HepG2 (cell line): ENCODE results near the gene SERPINA6. TPM values are rescaled to one million over a fixed set of nuclear protein-coding genes. Genes with fewer than 3 reads are reported as not detected.

Experiments used
- ATAD3A ChIP-seq: sonication (generic); formaldehyde crosslinking; IDR thresholded peaks from 2 replicates; pipeline ENCODE4 v1.4.0; 2020; ENCODE audit warnings: missing genetic modification reagents
- HDAC2 ChIP-seq: sonication (generic); formaldehyde crosslinking; IDR thresholded peaks from 2 replicates; pipeline ENCODE4 v1.4.0; 2020; ENCODE audit warnings: missing genetic modification reagents
- LBX2 ChIP-seq: sonication (generic); formaldehyde crosslinking; IDR thresholded peaks from 2 replicates; pipeline ENCODE4 v1.5.0; 2020; ENCODE audit warnings: missing genetic modification reagents, mild to moderate bottlenecking, borderline replicate concordance
- PAF1 ChIP-seq: IDR thresholded peaks from 2 replicates; pipeline ENCODE4 v1.6.1; 2016; ENCODE audit warnings: missing genetic modification reagents, missing compliant biosample characterization
- PHF20 ChIP-seq: sonication (generic); formaldehyde crosslinking; IDR thresholded peaks from 2 replicates; pipeline ENCODE4 v1.5.0; 2020; ENCODE audit warnings: mild to moderate bottlenecking, missing genetic modification reagents
- REXO4 ChIP-seq: sonication (generic); formaldehyde crosslinking; IDR thresholded peaks from 2 replicates; pipeline ENCODE4 v1.8.0; 2022; ENCODE audit warnings: missing genetic modification reagents, mild to moderate bottlenecking, borderline replicate concordance
- SSRP1 ChIP-seq: IDR thresholded peaks from 2 replicates; pipeline ENCODE4 v1.6.1; 2016; ENCODE audit warnings: control low read depth
- ZNF331 ChIP-seq: sonication (generic); formaldehyde crosslinking; IDR thresholded peaks from 2 replicates; pipeline ENCODE4 v1.4.0; 2020; ENCODE audit warnings: missing genetic modification reagents
- polyA plus RNA-seq, 8 experiments: library from polyadenylated mRNA; depleted of rRNA in 3 of 8; stranded (reverse) in 7 of 8; unstranded in 1 of 8; fragments of >200 nt; fragmentation: Illumina TruSeq in 4 of 8; extraction: Trizol in 4 of 8; gene quantifications; 2 replicates each; pipeline versions ENCODE4 v1.2.1 to v1.2.3, GENCODE V29; 2011 to 2016; ENCODE audit warnings: low read depth in 4 of 8, missing spikeins in 1 of 8, mixed read lengths in 1 of 8; ENCODE audit not compliant: insufficient read depth in 1 of 8
- total RNA-seq, 5 experiments: library from RNA; depleted of rRNA; stranded (reverse); fragments of >200 nt; fragmentation: Illumina TruSeq; extraction: Trizol; gene quantifications; 2 replicates each; pipeline ENCODE4 v1.2.3, GENCODE V29; 2016; ENCODE audit warnings: low read depth in 1 of 5
- TF ChIP-seq, protein P1 (sequence below): sonication (generic); formaldehyde crosslinking; IDR thresholded peaks from 2 replicates; pipeline ENCODE4 v1.4.0; 2020; ENCODE audit warnings: mild to moderate bottlenecking, missing genetic modification reagents, borderline replicate concordance
- TF ChIP-seq, protein P2 (sequence below): sonication (generic); formaldehyde crosslinking; conservative IDR thresholded peaks from 2 replicates; pipeline ENCODE4 v1.8.1; 2023; ENCODE audit warnings: missing genetic modification reagents
- TF ChIP-seq, protein P3 (sequence below): sonication (generic); formaldehyde crosslinking; IDR thresholded peaks from 2 replicates; pipeline ENCODE4 v1.9.0; 2021; ENCODE audit warnings: missing genetic modification reagents, borderline replicate concordance
- TF ChIP-seq, protein P4 (sequence below): sonication (generic); formaldehyde crosslinking; IDR thresholded peaks from 2 replicates; pipeline ENCODE4 v1.4.0; 2020; ENCODE audit warnings: missing genetic modification reagents

Gene SERPINA6
- total and polyA plus RNA-seq, 2 of the 13 experiments (the other 11 are each of a cell fraction or from before 2014, with no cell fraction given) = 260 to 333 TPM

DNA sequence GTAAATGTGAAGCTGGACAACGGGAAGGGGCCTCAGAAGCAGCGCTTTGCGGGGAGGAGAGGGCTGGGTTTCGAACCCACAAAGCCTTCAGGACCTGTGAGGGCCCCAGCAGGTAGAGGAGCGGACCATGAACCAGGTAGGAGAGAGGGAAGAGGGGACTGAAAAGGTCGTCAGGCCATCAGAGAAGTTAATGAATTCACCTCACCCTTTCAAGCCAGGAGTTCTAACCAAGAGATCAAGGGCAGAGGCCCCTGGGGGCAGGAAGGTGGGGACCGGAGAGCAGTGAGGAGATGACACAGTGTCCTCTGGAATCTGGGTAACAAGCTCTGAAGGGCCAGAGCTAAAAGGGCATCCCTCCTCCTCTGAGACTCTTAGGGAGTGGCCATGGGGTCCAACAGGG, 45.8 kb upstream of the SERPINA6 start (continued):
- TF ChIP-seq, protein P1, sequence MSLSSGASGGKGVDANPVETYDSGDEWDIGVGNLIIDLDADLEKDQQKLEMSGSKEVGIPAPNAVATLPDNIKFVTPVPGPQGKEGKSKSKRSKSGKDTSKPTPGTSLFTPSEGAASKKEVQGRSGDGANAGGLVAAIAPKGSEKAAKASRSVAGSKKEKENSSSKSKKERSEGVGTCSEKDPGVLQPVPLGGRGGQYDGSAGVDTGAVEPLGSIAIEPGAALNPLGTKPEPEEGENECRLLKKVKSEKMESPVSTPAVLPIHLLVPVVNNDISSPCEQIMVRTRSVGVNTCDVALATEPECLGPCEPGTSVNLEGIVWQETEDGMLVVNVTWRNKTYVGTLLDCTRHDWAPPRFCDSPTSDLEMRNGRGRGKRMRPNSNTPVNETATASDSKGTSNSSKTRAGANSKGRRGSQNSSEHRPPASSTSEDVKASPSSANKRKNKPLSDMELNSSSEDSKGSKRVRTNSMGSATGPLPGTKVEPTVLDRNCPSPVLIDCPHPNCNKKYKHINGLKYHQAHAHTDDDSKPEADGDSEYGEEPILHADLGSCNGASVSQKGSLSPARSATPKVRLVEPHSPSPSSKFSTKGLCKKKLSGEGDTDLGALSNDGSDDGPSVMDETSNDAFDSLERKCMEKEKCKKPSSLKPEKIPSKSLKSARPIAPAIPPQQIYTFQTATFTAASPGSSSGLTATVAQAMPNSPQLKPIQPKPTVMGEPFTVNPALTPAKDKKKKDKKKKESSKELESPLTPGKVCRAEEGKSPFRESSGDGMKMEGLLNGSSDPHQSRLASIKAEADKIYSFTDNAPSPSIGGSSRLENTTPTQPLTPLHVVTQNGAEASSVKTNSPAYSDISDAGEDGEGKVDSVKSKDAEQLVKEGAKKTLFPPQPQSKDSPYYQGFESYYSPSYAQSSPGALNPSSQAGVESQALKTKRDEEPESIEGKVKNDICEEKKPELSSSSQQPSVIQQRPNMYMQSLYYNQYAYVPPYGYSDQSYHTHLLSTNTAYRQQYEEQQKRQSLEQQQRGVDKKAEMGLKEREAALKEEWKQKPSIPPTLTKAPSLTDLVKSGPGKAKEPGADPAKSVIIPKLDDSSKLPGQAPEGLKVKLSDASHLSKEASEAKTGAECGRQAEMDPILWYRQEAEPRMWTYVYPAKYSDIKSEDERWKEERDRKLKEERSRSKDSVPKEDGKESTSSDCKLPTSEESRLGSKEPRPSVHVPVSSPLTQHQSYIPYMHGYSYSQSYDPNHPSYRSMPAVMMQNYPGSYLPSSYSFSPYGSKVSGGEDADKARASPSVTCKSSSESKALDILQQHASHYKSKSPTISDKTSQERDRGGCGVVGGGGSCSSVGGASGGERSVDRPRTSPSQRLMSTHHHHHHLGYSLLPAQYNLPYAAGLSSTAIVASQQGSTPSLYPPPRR (CRISPR knock-in tag) = peak; percentile 86
- TF ChIP-seq PAF1 (CRISPR knock-in tag) (no peak), LBX2 (CRISPR knock-in tag) (no peak), ATAD3A (CRISPR knock-in tag) (no peak), ZNF331 (CRISPR knock-in tag) (0 out of 2 replicates have a peak, but pooled peaks have one; percentile 25), SSRP1 (CRISPR knock-in tag) (no peak), REXO4 (CRISPR knock-in tag) (no peak), PHF20 (CRISPR knock-in tag) (no peak), HDAC2 (peak; percentile 81)
- TF ChIP-seq, protein P2, sequence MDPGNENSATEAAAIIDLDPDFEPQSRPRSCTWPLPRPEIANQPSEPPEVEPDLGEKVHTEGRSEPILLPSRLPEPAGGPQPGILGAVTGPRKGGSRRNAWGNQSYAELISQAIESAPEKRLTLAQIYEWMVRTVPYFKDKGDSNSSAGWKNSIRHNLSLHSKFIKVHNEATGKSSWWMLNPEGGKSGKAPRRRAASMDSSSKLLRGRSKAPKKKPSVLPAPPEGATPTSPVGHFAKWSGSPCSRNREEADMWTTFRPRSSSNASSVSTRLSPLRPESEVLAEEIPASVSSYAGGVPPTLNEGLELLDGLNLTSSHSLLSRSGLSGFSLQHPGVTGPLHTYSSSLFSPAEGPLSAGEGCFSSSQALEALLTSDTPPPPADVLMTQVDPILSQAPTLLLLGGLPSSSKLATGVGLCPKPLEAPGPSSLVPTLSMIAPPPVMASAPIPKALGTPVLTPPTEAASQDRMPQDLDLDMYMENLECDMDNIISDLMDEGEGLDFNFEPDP (CRISPR knock-in tag) = no peak
- TF ChIP-seq, protein P3, sequence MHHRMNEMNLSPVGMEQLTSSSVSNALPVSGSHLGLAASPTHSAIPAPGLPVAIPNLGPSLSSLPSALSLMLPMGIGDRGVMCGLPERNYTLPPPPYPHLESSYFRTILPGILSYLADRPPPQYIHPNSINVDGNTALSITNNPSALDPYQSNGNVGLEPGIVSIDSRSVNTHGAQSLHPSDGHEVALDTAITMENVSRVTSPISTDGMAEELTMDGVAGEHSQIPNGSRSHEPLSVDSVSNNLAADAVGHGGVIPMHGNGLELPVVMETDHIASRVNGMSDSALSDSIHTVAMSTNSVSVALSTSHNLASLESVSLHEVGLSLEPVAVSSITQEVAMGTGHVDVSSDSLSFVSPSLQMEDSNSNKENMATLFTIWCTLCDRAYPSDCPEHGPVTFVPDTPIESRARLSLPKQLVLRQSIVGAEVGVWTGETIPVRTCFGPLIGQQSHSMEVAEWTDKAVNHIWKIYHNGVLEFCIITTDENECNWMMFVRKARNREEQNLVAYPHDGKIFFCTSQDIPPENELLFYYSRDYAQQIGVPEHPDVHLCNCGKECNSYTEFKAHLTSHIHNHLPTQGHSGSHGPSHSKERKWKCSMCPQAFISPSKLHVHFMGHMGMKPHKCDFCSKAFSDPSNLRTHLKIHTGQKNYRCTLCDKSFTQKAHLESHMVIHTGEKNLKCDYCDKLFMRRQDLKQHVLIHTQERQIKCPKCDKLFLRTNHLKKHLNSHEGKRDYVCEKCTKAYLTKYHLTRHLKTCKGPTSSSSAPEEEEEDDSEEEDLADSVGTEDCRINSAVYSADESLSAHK = no peak
- TF ChIP-seq, protein P4, sequence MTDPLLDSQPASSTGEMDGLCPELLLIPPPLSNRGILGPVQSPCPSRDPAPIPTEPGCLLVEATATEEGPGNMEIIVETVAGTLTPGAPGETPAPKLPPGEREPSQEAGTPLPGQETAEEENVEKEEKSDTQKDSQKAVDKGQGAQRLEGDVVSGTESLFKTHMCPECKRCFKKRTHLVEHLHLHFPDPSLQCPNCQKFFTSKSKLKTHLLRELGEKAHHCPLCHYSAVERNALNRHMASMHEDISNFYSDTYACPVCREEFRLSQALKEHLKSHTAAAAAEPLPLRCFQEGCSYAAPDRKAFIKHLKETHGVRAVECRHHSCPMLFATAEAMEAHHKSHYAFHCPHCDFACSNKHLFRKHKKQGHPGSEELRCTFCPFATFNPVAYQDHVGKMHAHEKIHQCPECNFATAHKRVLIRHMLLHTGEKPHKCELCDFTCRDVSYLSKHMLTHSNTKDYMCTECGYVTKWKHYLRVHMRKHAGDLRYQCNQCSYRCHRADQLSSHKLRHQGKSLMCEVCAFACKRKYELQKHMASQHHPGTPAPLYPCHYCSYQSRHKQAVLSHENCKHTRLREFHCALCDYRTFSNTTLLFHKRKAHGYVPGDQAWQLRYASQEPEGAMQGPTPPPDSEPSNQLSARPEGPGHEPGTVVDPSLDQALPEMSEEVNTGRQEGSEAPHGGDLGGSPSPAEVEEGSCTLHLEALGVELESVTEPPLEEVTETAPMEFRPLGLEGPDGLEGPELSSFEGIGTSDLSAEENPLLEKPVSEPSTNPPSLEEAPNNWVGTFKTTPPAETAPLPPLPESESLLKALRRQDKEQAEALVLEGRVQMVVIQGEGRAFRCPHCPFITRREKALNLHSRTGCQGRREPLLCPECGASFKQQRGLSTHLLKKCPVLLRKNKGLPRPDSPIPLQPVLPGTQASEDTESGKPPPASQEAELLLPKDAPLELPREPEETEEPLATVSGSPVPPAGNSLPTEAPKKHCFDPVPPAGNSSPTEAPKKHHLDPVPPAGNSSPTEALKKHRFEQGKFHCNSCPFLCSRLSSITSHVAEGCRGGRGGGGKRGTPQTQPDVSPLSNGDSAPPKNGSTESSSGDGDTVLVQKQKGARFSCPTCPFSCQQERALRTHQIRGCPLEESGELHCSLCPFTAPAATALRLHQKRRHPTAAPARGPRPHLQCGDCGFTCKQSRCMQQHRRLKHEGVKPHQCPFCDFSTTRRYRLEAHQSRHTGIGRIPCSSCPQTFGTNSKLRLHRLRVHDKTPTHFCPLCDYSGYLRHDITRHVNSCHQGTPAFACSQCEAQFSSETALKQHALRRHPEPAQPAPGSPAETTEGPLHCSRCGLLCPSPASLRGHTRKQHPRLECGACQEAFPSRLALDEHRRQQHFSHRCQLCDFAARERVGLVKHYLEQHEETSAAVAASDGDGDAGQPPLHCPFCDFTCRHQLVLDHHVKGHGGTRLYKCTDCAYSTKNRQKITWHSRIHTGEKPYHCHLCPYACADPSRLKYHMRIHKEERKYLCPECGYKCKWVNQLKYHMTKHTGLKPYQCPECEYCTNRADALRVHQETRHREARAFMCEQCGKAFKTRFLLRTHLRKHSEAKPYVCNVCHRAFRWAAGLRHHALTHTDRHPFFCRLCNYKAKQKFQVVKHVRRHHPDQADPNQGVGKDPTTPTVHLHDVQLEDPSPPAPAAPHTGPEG (CRISPR knock-in tag) = no peak
